OCI-LY1 (cell line): ENCODE measurements around the gene CCDC192.

Experiments
- EZH2 ChIP-seq: fragments of 200-600 bp; sonication (generic), shearing (Covaris generic); IDR thresholded peaks from 2 replicates; pipeline ENCODE4 v1.8.0; 2017; ENCODE audit warnings: borderline replicate concordance, mixed run types, mild to moderate bottlenecking, antibody characterized with exemption, low read length, moderate library complexity, mixed read lengths
- TF ChIP-seq, protein P1 (sequence below): fragments of 200-600 bp; sonication (generic), shearing (Covaris generic); IDR thresholded peaks from 2 replicates; pipeline ENCODE4 v1.5.1; 2017; ENCODE audit warnings: mild to moderate bottlenecking, antibody characterized with exemption, low read length, moderate library complexity, mixed read lengths

DNA sequence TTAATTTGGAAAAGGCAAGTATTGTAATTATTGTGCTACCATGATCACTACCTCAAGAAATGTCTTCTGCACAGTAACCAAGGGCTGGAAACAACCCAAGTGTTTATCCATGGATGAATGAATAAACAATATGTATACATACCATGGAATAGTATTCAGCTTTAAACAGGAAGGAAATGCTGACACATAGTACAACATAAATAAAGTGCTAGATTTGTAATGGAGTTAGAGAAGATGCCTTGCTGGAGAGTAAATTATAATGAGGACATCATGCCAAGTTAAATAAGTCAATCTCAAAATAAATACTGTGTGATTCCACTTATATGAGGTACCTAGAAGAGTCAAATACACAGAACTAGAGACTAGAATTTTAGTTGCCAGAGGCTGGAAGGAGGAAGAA is 160.0 kb downstream of the CCDC192 start:
- TF ChIP-seq, protein P1, sequence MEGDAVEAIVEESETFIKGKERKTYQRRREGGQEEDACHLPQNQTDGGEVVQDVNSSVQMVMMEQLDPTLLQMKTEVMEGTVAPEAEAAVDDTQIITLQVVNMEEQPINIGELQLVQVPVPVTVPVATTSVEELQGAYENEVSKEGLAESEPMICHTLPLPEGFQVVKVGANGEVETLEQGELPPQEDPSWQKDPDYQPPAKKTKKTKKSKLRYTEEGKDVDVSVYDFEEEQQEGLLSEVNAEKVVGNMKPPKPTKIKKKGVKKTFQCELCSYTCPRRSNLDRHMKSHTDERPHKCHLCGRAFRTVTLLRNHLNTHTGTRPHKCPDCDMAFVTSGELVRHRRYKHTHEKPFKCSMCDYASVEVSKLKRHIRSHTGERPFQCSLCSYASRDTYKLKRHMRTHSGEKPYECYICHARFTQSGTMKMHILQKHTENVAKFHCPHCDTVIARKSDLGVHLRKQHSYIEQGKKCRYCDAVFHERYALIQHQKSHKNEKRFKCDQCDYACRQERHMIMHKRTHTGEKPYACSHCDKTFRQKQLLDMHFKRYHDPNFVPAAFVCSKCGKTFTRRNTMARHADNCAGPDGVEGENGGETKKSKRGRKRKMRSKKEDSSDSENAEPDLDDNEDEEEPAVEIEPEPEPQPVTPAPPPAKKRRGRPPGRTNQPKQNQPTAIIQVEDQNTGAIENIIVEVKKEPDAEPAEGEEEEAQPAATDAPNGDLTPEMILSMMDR, result no peak
- no peak for TF ChIP-seq EZH2
